Dermis microvascular lymphatic vessel endothelial cell (primary cell): ENCODE measurements around the gene CDH23. TPM values are rescaled to one million over a fixed set of nuclear protein-coding genes. Genes with fewer than 3 reads are reported as not detected.

Source experiments
- DNase-seq, 2 donors: peaks; one replicate each; pipeline versions ENCODE4 v3.0.0 to v3.0.0-alpha.2; 2010; ENCODE audit warnings: low read depth in 2 of 2
- total RNA-seq: library from RNA; depleted of rRNA; stranded (reverse); fragments of >200 nt; gene quantifications from 2 replicates; pipeline ENCODE4 v1.2.1, GENCODE V29; 2014

The CDH23 gene
- total RNA-seq, 1 donor from 2014 or later = under 0.01 TPM

DNA sequence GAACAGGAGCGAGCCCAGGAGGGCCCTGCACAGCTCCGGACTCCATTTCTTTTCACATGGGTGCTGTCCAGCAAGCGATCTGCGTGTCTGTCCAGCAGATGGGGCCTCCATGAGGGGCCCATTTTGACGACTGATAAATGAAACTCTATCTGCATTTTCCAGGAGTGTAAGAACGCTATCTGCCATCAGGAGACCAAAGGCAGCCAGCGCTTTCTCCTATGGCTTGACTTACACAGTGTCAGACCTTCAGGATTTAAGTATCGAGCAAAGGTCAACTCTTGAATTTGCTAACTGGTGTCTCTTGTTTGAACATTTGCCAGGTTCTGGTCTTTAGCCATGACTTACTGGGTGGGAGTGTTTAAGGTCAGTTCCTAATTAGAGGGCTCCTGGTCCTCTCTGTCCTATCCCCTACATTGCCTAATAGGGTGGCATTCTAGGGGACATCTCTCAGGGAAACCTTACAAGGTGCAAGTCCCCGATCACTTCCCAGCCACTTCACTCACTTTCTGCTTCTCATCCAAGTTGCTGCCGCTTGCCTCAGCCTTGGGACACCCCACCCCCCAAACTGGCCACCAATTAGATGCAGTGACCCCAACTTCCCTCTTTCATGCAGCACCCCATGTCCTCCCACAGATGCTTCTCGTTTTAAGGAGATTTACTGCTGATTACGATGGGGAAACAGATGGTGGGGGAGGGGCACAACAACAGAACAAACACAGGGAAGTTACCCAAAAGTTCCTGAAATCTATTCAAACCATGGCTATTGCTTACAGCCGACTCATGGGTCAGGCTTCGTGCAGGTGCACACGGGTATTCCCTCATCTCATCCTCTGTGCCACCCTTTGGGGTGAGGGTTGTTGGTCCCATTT lies 356.6 kb downstream of the CDH23 start:
- no peak for DNase-seq

DNA sequence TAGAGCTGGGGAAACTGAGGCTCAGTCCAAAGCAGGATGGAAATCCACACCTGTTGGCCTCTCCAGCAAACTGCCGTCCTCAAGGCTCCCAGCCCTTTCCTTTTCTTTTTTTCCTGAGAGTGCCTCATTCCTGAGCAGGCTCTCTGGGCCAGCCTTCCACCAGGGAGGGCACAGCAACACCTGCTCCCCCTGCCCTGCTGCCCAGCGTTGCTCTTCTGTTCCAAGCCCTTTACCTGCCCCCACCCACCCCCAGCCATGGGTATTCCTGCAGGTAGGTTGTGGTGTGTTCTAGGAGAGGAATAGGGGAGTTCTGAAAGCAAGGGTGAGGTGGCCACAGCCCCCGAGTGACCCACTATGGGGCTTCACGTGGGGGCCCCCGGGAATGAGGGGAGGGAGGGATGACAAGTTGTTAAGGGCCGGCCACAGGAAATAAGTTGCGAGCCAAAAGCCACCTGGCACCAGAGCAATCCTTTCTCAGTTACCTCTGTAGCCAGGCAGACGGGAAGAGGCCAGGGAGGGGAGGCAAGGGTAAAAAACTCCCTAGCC lies 357.3 kb downstream of the CDH23 start:
- no peak for DNase-seq

DNA sequence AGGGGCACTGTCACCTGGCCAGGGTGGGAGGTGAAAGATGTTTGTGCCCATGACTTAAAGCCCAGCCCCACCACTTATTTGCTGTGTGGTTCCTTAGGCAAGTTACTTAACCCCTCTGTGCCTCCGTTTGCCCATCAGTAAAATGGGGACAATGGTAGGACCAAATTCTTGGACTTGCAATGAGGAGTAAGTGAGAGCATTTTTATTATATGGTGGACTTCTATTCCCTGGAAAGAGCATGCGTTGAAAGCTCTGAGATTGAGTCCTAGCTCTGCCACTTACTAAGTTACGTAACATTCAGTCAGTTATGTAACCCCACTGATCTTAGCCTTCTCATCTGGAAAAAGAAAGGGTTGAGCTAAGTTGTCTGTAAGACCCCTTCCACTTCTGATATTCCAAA lies 357.8 kb downstream of the CDH23 start:
- no peak for DNase-seq

DNA sequence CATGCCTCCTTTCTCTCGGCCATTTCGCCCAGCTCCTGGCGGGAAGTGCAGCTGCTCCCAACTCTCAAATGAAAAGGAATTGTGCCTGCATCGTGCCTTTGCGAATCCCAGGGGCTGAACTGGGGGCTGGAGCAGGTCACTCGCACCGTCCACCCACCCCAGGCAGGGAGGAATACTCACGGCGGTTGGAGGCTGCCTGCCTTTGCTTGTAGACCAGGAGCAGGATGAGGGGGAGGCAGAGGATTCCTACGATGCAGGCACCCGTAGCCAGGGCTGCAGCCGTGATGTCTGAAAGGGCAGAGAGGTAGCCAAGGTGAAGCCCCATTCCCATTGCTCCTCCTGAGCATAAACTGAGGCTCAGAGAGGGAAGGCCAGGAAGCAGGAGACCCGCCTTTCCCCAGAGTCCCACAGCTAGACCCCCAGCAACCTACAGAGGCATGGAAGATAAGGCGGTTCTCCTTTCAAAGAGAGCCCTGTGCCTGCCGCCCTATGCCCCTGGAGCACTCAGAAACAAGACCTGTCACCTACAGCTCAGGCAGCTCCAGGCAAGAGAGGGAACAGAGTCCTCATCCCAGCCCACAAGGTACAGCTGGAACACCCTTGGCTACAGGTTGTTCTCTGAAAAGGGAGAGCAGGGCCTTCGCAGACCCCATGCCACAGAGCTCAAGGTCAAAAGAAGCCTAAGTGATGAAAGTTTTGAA lies 358.6 kb downstream of the CDH23 start:
- DNase-seq = no peak

DNA sequence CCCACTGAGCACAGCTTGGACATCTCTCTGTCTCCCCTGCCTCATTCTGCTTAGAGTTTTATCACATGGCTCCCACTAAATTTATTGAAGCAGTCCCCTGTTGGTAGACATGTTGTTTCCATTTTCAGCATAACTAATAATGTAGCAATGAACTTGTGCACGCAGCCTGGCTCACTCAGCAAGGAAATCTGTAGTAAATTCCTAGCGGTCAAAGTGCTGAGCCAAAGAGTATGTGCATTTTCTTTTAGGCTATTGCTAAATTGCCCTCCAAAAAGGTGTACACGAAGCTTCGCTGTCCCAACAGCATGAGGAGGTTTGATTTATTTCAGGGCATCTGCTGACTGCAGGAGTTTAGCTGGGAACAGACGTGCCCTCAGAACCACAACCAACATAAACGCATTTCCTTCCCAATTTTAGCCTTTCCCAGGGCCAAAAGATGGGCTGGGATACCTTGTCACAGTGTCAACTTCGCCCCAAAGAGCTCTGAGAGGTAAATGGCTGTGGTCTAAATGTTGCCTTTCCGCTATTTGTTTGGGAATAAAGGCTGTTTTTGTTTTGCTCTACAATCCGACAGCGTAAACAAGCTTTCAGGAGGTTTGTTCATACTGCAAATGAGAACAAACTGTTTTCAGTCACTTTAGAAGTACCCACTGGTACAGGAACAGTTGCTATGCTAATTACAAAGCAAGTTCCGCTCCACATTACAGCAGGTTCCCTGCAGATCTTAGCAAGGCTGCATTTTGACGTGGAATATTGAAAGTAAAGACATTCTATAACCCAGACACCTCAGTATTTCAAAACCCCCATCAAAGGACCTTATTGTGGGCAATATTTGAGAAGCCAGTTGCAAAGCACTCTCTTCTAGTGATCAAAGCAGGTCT lies 359.8 kb downstream of the CDH23 start:
- no peak for DNase-seq

DNA sequence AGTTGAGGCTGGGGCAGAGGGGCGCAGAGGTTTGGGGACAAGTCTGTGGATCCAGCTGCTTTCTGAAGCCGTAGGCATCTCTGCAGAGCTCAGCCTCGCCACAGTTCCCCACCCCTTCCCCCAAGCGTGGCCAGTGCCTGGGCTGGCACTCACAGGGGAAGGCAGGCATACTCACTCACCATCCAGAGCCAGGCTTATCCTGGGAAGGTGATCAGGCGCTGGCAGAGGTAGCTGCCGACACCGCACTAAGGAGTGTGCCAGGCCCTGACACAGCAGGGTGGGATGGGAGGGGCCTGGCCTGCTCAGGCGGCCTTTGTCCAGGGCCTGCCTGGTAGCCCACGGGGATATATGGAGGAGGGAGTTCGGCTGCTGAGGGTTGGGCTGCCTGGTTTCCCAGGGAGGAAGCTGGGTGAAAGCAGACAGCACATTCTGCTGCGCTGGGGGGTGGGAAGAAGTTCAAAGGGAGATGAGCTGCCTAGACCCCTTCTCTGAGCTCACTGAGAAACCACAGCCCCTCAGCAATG lies 360.7 kb downstream of the CDH23 start:
- DNase-seq = no peak

DNA sequence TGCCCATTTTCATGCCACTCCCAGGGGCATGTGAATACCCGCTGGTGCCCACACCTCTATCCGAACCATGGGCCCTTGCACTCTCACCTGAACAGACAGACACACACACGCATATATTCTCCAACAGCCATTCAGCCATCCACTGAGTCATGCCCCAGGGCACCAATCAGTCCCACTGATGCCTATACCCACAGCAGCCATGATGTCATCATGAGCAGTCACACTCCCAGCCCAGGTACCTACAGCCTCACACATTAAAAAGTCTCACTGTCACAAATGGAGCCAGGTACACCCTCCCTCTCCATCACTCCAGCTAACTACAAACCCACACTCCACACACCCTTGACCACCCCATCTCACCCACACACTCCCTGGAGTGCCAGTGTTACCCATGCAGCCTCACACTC lies 364.4 kb downstream of the CDH23 start:
- no peak for DNase-seq

DNA sequence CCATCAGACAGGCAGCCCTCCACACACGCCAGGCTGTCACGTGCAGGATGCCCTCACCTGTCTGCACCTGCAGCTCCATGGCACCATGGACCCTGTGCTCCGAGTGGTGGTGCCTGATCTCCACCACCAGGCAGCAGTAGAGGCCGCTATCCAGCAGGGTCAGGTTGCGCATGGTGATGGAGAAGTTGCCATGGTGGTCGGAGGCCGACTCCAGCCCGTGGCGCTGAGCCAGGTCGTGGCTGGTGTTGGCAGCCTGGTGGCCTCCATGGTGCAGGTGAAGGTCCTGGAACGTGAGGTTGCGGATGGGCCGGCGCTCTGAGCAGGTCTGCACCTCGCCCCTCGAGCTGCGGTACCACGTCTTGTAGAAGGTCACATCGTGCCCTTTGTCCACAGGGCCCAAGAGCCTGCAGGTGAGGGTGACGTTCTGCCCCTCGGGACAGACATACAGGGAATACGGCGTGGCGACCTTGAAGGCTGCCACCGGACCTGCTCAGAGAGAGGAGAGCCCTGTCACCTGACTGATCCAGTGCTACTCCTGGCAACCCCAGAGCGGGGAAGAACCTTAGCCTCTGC lies 364.9 kb downstream of the CDH23 start:
- no peak for DNase-seq

DNA sequence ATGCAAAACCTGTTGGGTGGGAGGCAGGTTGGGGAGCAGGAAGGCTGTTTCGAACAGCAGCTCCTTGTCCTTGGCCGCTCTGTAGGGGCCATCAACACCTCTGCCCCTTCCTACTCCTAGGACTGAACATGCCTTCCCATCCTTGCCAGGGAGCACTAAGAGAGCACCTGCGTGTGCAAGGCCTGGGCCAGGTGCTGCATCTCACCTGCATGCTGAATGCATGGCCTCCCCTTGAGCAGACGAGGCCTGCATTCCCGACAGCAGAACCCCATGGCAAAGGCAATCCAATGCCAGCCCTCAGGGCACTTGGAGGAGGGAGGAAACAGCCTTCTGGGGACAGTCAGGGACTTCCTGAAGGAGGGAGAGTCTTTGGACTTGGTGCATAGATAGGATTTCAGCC lies 365.6 kb downstream of the CDH23 start:
- no peak for DNase-seq

DNA sequence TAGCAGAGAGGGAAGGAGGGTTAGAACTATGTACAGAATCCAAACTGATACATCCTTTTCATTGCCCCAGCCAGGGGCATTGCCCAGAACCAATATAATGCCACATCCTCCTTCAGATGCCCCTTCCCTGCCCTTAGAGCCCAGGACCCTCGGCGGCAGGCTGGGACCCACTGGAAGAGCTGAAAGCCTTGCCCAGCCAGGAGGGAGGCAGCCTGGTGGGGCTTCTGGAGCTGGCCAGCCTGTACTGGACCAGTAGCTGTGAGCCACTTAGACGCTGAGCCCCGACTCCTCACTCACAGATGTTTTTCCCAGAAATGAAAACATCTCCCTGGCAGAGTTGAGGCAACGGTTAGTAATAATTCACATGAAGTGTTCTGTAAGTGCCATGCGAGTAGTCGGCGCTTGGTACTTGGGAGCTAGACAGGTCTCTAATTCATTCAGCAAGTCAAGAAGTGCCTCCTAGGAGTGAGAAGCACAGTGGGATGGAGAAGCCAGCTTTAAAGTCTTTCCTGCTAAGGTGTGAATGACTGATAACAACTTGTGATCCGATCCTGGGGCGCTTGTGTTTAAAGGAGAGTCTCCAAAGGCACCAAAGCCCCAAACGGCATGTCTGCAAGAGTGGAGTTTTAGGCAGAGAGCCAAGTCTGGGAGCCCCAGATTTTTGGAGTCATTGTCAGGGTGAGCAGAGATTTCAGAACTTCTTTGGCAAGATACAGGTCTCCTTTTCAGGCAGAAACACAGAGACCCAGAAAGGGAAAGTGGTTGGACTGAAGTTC lies 366.8 kb downstream of the CDH23 start:
- DNase-seq = no peak

DNA sequence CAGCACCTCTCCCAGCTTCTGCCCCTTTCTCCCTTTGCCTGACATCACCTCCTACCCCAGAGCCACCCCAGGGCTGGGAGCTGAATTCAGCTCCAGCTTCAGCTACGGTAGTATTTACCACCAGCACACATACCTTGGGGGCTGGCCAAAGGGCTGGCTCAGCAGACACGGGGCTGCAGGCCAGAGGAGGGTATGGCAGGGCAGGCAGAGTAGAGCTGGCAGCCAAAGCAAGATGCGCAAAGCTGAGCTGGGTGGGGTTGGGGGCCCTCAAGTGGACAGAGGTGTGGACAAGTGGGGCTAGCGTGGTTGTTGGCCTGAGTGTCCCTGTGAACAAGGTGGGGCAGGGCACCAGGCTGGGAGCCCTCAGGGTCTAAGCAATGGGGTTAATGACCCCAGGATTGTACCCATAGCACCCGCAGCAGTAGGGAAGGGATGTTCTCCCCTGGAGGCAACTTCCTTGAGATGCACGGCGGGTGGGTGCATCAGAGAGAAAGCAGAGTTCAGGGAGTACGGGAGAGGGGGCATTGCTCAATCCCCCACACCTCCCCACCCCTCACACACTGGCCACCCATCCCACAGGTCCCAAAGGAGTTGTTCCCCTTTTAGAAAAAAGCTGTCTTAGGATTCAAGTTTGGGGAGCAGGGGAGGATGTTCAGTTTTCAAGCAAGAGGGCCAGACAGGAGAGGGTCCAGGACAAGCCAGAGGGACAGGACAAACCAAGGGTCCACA lies 368.6 kb downstream of the CDH23 start:
- no peak for DNase-seq

DNA sequence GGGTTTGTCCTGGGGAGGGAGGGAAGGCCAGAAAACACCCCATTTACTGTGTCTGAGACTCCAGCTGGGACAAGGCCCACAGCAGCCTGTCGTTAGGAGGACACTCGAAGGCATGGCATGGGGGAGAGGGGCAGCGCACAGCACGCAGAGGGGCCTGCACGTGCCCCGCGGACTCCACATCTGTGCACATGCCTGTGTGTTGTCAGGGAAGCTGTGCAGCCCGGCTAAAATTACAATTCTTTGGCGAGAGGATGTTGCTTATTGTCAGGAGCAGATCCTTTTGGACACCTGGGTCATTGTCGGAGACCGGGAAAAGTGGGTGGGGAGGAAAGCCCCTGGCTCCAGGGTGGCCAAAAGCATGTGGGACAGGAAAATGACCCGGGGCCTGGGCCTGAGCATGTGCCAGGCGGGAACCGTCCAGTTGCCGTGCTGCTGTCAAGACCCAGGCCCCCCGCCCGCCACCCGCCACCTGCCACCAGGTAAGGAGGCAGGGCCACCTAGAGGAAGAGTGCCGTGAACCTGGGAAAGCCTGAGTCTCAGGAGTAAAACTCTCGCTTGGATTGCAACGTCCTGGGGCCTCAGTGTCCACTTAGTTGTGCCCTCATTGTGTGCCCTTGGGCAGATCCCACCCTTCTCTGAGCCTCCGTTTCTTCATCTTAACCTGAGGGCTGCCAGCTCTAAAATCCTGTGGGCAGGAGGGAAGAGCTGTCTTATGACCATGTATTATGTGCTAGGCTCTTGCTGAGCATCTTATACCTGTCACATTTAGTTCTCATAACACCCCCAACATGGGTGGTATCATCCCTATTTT lies 369.4 kb downstream of the CDH23 start:
- DNase-seq = peak; percentile 12 to 38

DNA sequence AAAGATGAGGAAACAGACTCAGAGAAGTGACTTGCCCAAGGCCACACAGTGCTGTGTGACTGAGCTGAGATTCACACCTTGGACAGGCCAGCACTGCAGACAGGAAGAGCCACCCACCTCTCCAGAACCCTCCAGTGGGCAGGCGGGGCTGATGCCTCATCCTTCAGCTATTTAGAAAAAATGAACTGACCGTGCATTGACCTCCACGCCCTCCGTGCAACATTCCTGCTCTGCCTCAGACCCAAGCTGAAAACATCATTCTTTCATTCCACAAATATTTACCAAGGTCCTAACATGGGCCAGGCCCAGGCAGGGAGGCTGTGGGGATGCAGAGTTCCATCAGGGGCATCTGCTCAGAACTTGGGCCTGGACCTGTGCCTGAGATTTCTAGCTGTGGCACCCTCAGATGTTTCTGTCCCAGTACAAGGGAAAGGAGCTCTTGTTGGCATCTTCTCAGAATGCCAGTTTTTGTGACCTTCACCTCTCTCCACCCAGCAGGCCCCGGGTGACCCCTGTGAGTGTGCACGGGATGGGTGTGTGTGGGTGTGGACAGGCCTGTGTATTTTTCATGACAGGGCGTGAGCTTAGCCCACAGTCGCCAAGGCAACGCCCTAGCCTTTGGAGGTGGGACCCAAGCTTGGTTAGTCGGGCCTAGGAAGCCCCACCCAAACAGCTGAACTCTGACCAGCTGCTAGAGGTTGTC lies 370.1 kb downstream of the CDH23 start:
- DNase-seq = peak; percentile 54 to 68

DNA sequence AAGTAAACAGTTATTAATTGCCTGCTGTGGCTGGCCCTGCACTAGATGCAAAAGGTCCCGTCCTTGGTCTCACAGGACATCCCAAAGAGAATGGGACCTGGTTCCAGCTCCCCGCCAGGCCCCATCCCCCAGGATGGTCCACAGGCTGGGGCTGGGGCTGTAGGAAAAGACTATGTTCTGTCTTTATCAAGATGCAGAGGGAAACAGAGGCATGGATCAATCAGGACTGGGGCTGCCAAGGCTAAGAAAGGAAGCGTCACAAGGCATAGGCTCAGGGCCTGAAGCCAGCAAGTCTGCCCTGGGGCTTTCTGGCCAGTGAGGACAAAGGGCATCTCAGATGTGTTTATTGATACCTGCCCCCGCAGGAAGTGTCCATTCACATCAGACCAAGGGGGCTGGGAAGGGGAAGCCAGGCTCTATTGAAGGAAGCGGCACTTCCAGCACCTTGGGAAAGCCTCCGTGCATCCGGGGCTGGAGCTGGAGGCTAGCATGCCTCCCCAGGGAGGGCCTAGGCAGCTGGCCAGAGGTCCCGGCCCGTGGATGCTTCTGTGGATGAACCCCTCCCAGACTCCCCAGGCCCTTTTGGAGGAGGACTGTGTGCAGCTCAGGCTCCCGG lies 370.8 kb downstream of the CDH23 start:
- peak in 1 of 2 donors; percentile 48 for DNase-seq

DNA sequence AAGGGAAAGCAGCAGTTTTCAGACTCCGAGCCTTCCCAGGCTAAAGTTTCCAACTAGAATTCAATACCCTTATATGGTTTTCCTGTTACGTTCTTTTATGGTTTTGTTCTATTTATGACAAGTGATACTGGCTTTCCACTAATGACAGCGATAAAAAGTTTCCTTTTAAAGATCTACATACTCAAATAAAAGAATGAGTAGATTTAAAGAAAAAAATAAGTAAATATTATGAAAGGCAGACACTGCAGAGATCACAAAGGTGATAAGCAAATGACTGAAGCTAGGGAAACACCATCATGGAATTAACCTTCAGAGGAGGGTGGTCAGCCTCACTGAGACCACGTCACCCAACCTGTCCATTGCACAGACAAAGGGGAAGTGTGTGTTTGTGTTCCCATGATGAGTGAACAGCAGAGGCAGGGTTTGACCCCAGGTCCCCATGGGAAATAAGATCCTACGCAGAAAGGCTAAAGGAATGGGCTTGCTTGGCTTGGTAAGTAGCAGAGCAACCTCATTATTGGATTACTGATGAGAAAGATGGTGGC lies 372.6 kb downstream of the CDH23 start:
- peak; percentile 85 for DNase-seq

DNA sequence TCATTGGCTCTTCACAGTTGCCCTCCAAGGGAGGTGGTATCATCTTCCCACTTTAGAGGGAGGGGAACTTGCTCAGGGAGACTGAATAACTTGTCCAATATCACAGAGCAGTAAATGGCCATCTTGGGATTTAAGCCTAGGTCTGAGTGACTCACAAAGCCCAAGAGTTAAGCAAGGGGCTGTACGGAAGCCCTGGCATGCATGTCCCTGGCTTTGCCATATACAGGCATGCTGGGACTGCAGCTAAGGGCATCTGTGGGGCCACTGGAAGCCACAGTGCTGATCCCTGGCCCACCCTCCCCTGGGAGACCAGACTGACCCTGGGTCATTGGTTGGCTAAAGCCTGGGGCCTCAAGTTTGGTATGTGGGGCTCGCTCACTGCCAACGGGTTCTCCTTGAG lies 373.5 kb downstream of the CDH23 start:
- DNase-seq = no peak

DNA sequence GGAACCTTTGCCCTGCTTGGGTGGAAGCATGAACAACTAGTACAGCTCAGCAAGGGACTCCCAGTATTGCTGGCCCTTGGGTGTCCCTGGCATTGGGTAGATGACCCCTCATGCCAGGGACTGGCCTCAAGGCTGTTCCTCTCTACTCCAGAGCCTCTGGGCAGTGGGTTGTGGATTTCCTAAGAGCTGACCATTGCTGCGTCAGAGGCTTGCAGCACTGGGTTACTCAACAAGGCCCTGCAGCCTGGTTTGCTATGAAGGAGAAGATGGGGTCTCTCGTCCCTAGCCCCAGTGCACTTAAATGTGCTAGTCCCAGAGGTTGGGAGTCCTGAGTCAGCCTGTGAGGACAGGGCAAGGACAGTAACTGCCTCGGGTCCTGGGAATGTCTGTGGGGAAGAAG lies 374.1 kb downstream of the CDH23 start:
- no peak for DNase-seq
